CD4-positive, alpha-beta T cell treated with Interferon alpha-2 for 1 hour (primary cell): ENCODE results near the gene SPSB1.
A peak's percentile ranks its signal among the peaks of the same experiment; 100 is the strongest.

Source experiments
- DNase-seq, 2 donors: peaks; one replicate each; pipeline ENCODE4 v3.0.0-alpha.2; 2020 to 2022

The SPSB1 gene

DNA sequence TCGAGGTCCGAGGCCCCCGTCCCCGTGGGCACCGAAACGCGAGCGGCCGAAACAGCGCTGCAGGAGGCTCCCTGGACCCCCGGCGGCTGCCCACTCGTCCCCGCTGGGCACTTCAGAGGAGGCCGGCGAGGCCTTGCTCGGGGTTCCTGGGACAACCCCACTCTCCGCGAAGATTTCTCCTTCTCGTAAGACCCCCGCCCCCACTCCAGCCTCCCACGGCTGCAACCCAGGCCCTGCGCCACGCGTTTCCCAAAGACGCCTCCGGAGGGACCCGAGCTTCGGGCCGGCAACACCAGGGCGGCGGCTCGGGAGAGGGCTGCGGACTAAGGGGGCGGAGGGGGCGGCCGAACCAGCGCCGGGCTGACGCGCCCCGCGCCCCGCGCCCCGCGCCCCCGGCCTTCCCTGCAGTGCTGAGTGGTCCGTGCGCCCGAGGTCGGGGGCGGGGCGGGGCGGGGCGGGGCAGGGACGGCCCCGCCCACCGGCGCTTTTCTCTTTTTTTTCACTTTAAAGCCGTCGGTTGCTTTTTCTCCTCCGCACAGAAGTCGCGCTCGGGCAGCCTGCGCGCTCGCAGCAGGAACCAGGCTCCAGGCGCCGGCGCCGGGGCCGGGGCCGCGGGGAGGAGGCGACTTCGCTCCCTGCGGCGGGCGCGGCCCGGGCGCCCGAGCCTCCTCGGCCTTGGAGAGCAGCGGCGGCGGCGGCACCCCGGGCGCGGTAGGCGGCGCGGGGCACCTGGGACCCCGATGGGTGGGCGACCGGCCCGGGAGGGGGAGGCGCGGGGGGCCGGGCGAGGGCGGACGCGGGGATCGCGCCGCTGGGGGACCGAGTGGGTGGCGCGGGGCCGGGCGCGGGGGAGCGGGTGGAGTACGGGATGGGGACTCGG lies at the start of gene SPSB1:
Gene SPSB1 (plus strand): TSS at position 534 of the 880 bp plus-strand sequence. CDS start 62,998 bp downstream, outside the sequence.
- DNase-seq, result peak; percentile 75 to 77

DNA sequence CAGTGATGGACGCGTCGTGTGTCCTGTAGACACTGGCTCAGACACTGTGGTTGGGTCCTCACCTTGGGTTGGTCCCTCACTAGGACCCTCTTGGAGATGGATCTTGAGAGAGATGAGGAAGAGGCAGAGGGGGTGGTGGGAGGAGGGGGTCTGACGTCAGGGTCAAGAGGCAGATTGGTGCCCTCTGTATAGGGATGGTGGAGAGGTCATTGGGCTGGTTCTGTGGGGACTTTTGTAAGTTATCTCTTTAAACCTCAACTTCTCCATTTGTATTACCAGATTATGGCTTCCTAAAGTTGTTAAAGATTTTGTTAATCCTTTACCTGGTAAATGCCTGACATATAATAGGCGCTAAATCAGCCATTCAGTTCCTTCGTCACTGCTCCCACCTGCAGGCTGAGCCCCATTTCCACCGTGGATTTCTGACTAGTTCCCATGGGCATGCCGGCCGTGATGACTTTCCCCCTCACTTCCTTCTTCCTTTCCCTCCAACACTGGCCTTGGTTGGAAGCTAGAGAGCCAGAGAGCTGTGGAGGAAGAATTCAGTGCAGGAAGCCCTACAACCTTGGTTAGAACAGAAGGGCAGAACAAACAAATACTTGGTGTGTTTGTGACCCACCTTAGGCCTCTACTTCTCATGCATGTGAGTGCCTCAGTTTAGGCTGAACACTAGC lies 49.5 kb upstream of the SPSB1 start:
- DNase-seq, result no peak

DNA sequence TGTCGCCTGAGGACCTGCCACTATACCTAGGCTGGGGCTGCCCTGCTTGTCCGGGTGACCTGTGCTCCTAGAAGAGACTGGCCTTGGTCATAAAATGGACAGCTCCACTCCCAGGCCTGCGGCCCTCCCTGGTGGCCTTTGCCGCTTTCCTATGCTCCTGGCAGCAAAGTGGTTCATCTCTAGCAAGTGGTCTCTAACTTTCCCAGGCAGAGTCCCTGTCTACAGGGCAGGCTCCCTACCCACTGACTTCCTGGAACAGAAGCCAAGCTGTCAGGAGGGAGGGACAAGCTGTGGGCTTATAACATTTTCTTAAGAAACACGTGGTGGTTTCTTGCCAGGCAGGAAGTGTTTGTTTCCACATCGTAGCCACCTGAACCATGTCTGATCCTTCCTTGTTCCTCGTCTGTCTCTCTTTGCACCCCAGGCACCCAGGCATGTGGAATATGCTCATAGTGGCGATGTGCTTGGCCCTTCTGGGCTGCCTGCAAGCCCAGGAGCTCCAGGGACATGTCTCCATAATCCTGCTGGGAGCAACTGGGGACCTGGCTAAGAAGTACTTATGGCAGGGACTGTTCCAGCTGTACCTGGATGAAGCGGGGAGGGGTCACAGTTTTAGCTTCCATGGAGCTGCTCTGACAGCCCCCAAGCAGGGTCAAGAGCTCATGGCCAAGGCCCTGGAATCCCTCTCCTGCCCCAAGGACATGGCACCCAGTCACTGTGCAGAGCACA lies 48.0 kb upstream of the SPSB1 start:
- DNase-seq, result no peak

GRCh38 chr1:9245230-9245619 lies 47.5 kb upstream of the SPSB1 start:
- no peak for DNase-seq

DNA sequence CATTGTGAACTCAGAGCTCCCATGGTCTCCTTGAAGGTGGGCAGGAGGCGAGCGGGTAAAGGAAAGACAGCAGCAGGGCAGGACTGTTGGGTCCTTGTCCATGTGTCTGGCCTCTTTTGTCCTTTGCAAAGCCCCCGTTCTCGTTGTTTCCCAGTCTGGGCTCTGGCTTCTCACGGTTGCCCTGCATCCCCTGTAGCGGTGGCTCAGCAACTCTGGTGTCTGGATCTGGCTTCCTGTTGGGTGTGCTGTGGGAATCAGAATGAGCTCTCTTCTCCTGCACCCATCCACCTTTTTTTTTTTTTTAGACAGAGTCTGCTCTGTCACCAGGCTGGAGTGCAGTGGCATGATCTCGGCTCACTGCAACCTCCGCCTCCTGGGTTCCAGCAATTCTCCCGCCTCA lies 47.0 kb upstream of the SPSB1 start:
- DNase-seq, result no peak

DNA sequence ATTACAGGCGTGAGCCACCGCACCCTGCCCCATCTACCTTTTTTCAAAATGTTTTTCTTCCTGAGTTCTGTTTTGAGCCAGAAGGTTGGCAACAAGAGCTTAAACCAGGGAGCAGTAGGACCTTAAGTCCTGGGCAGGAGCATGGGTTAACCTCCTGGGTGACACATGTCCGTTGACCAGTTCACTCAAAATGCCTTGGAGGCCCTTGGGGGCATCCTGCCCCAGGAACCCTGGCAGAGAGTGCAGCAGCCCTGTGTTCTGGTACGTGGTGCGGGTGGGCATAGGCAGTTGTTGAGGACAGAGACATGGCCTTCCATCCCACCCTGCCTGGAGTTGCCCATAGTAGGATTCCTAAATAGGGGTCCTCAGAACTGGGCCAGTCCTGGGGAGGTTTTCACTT lies 46.5 kb upstream of the SPSB1 start:
- DNase-seq, result no peak

GRCh38 chr1:9246841-9247785 lies 45.6 kb upstream of the SPSB1 start:
- DNase-seq, result no peak

GRCh38 chr1:9247894-9248293 lies 44.8 kb upstream of the SPSB1 start:
- DNase-seq, result no peak

- DNase-seq, result no peak
These were observed 44.1 kb upstream of the SPSB1 start for GRCh38 chr1:9248341-9249262.

DNA sequence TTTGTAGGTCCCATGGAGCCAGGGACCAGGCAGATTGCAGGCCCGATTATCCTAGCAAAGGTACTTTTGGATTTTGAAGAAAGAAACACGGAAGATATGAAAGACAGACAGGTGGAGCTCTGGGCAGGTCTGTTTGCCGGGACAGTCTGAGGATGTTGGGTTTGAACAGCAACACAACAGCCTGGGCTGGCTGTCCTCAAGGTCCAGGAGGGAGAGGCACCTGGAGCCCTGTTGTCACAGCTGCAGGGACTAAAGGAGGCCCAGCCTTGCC lies 43.5 kb upstream of the SPSB1 start:
- no peak for DNase-seq

- DNase-seq, result peak in 1 of 2 donors; percentile 30
These were observed 42.9 kb upstream of the SPSB1 start for GRCh38 chr1:9249534-9250410.

DNA sequence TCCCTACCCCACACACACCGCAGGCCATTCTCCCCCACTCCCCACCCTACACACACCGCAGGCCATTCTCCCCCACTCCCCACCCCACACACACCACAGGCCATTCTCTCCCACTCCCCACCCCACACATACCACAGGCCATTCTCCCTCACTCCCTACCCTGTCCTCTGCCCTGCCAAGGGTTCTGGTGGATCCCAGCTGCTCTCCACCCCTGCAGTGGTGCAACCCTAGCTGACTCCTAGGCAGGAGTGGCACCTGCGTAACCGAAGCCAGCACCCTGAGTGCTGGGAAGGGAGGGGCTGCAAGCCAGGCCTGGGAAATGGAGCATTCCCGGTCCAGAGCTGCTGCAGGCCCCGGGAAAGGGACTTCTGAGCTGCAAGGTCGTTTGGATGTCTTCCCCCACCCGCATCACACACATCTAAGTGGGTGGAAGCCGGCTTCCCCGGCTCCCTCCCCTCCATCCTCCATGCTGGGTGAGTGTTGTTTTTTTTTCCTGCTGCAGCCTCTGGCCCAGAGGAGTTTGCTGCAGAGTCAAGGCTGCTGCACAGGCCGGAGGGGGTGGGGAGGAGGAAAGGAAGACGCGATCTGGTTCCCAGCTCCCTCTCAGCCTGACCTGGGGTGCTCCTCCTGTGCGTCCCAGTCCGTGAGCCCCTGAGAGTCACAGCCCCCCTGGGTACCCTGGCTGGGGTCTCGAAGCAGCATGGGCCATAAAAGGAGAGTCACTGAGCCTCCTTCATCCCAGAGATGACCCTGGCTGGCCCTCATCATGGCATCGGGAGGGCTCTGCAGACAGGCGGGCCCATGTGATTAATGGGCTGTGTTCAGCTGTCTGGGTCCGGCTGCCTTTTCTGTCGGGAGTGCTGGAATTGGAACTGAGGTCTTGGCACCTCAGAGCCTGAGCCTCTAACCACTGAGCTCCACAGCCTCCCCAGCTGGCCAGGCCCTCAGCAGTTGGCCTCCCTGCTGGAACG lies 42.0 kb upstream of the SPSB1 start:
- no peak for DNase-seq

- DNase-seq, result no peak
These were observed 41.2 kb upstream of the SPSB1 start for GRCh38 chr1:9251501-9251900.

DNA sequence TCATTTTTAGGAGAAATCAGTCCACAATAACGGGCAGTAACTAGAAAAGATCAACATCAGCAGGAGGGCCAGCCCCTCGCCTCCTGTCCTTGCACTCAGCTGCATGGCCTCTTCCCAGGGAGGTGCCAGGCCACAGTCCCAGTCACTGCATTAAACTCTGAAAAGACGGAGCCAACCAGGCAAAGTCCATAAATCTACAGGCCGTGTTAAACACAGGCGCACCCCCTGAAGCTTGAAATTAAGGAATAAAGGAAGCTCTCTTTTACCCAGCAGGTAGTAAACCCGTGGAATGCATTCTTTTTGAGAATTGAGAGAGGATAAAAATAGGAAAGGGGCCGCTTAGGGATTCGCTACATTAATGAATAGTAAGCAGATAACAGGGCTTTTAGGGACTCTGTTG lies 39.7 kb upstream of the SPSB1 start:
- DNase-seq, result no peak

DNA sequence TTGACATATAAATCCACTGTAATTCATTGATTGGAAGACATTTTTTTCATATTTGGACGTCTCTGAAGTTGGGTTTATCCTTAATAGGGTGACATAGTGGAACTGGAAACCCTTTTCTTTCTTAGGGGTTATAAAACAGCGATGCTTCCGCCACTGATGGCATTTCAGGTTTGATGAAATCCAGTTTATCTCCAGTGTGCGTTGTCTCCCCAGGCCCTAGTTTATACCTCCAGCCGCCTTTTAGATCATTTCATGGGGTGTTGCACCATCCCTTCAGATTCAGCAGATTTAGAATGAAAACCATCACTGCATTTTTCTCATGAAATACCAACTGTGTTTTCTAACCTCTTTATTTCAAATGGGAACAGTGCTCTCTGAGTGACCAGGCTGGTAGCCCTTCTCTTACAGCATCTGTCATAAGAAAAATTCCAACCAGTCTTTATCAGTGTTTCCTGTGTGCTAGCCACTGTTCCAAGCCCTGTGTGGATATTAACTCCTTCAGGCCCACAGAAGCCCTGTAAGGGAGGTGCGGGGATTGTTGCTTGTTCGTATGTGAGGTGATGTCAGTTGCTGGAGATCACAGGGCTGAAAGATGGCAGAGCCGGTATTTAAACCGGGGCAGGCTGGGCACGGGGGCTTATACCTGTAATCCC lies 39.1 kb upstream of the SPSB1 start:
- no peak for DNase-seq

DNA sequence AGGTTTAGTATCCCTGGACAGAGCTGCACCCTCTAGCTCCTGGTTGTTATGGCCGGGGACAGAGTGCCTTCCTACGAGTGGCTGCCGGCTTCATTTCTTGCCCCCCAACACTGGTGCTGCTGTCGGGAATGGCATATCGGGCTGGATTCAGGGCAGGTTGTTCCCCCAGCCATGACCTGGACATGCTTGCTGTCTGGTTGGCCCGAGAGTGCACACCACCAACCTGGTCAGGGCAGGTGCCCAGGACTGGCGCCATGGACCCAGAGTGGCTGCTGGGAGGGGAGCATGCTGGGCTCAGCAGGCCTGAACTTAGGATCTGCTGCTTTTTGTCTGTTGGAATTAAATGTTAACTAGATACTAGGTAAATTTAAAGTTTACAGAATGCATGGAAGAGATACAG lies 36.4 kb upstream of the SPSB1 start:
- no peak for DNase-seq

GRCh38 chr1:9257851-9258250 lies 34.8 kb upstream of the SPSB1 start:
- DNase-seq, result no peak

DNA sequence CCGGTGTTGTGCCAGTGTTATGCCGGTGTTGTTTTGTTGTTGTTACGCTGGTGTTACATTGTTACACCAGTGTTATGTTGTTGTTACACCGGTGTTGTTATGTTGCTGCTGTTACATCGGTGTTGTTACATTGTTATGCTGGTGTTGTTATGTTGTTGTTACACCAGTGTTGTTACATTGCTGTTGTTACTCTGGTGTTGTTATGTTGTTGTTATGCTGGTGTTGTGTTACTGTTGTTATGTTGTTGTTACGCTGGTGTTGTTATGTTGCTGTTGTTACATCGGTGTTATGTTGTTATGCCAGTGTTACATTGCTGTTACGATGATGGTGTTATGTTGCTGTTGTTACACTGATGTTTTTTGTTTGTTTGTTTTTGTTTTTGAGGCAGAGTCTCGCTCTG lies 34.1 kb upstream of the SPSB1 start:
- DNase-seq, result no peak
